Lung (tissue), 12 donors: ENCODE results near the gene RNF149. TPM values are rescaled to one million over a fixed set of nuclear protein-coding genes. Genes with fewer than 3 reads are reported as not detected.

Experiments used
- ATAC-seq: fragments of 200-7000 bp; cut with Tn5 transposase; one replicate; pipeline ENCODE4 v1.9.1; 2020; ENCODE audit warnings: moderate number of reproducible peaks; ENCODE audit not compliant: insufficient read depth, low FRiP score
- DNase-seq, 3 donors: peaks; one replicate each; pipeline ENCODE4 v3.0.0-alpha.2; 2013 to 2017
- H3K27ac ChIP-seq, 2 donors: one replicate each; pipeline ENCODE4 v1.5.1; 2013; ENCODE audit warnings: mild to moderate bottlenecking in 2 of 2, moderate library complexity in 2 of 2, control low read depth in 1 of 2, inconsistent platforms in 1 of 2, low read depth in 1 of 2, low read length in 1 of 2
- H3K27me3 ChIP-seq, 3 donors: one replicate each; pipeline ENCODE4 v1.5.1; 2013; ENCODE audit warnings: low read length in 2 of 3; ENCODE audit not compliant: control insufficient read depth in 3 of 3, insufficient read depth in 3 of 3
- H3K36me3 ChIP-seq, 4 donors: one replicate each; pipeline ENCODE4 v1.5.1; 2013; ENCODE audit warnings: low read length in 4 of 4, mild to moderate bottlenecking in 1 of 4, moderate library complexity in 1 of 4; ENCODE audit not compliant: control insufficient read depth in 4 of 4, insufficient read depth in 4 of 4
- H3K4me1 ChIP-seq, 5 donors: one replicate each; pipeline ENCODE4 v1.5.1; 2013; ENCODE audit warnings: low read length in 5 of 5, mild to moderate bottlenecking in 2 of 5, moderate library complexity in 1 of 5; ENCODE audit not compliant: control insufficient read depth in 5 of 5, insufficient read depth in 5 of 5
- H3K4me3 ChIP-seq: one replicate; pipeline ENCODE4 v1.5.1; 2013; ENCODE audit warnings: mild to moderate bottlenecking, control low read depth, moderate library complexity
- H3K9ac ChIP-seq, 2 donors: one replicate each; pipeline ENCODE4 v1.5.1; 2013; ENCODE audit warnings: low read length in 2 of 2, control low read depth in 1 of 2; ENCODE audit not compliant: insufficient read depth in 1 of 2
- H3K9me3 ChIP-seq, 4 donors: one replicate each; pipeline ENCODE4 v1.5.1; 2013; ENCODE audit warnings: low read length in 3 of 4, mild to moderate bottlenecking in 1 of 4, moderate library complexity in 1 of 4; ENCODE audit not compliant: control insufficient read depth in 4 of 4, insufficient read depth in 3 of 4
- WGBS, 2 donors: extraction: QIAGEN DNeasy Blood & Tissue Kit; methylation state at CpG; one replicate each; pipeline ENCODE4 v1.1.7; 2013; 5-methylcytosine and 5-hydroxymethylcytosine counted together
- polyA plus RNA-seq, 2 donors: library from polyadenylated mRNA; stranded (reverse); fragments of 200-250 nt; gene quantifications; one replicate each; pipeline ENCODE4 v1.2.1, GENCODE V29; 2013
- total RNA-seq, 2 donors: library from RNA; depleted of rRNA in 1 of 2; stranded (reverse); fragments of >200 nt in 1 of 2; gene quantifications; one replicate each; pipeline ENCODE4 v1.2.1, GENCODE V29; 2014 to 2021
- TF ChIP-seq, protein P1 (sequence below): IDR thresholded peaks from 2 replicates; pipeline ENCODE4 v1.5.1; 2012; ENCODE audit warnings: mild to moderate bottlenecking; ENCODE audit errors: control extremely low read depth, extremely low read depth
- donor health status: control.
- donor health status: control.
- donor health status: Bipolar disorder and iron deficiency.
- donor health status: healthy.
- donor health status: DM: yes; HTN: yes; CAD: no.

Gene RNF149
- total and polyA plus RNA-seq, 4 donors = 46.7 to 106 (median 93.4) TPM

DNA sequence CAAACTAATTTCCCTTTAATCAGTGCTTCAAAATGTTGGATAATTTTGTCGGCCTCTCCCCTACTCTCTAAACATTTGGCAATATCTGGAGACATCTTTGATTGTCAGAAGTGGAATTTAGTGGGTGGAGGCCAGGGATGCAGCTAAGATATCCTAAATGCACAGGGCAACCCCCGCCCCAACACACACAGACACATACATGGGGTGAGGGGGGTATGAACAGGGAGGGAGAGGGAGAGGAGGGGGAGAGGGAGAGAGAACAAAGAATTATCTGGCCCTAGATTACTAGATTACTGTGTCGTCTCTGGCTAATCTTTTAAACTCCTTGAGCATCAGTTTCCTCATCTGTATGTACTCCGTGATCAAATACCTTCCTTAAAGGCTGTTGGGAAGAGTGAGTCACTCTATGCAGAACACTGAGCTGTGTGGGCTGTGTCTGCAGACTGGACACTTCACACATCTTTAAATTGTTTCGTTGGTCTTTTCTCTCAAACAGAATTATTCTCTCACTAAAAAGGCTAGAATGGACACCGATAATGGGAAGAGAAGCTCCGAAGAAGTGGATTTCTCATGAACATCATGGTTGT lies 2.9 kb downstream of the RNF149 start:
- DNase-seq (no peak), ATAC-seq (no peak)
- H3K9me3 ChIP-seq = no peaks in the 10 kb centered on the region
- WGBS, 2 donors = 62 to 72% methylated on average over 7 of the region's 7 CpGs
- no peak overlapping the region for H3K4me3 ChIP-seq
- peaks cover 7 to 25% (median 16%) of the 10 kb centered on the region in 5 donors for H3K4me1 ChIP-seq
- H3K27ac ChIP-seq = peak overlapping the region in 1 of 2 donors; percentile 24
- no peaks in the 10 kb centered on the region for H3K27me3 ChIP-seq
- no peak overlapping the region for H3K9ac ChIP-seq
- peaks cover 0 to 4% (median 2%) of the 10 kb centered on the region in 4 donors for H3K36me3 ChIP-seq
- TF ChIP-seq, protein P1, sequence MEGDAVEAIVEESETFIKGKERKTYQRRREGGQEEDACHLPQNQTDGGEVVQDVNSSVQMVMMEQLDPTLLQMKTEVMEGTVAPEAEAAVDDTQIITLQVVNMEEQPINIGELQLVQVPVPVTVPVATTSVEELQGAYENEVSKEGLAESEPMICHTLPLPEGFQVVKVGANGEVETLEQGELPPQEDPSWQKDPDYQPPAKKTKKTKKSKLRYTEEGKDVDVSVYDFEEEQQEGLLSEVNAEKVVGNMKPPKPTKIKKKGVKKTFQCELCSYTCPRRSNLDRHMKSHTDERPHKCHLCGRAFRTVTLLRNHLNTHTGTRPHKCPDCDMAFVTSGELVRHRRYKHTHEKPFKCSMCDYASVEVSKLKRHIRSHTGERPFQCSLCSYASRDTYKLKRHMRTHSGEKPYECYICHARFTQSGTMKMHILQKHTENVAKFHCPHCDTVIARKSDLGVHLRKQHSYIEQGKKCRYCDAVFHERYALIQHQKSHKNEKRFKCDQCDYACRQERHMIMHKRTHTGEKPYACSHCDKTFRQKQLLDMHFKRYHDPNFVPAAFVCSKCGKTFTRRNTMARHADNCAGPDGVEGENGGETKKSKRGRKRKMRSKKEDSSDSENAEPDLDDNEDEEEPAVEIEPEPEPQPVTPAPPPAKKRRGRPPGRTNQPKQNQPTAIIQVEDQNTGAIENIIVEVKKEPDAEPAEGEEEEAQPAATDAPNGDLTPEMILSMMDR = no peak

- no peaks in the 10 kb centered on the region for H3K9me3 ChIP-seq
- H3K4me3 ChIP-seq = no peak overlapping the region
- DNase-seq = no peak
- H3K27me3 ChIP-seq = no peaks in the 10 kb centered on the region
- no peak overlapping the region for H3K27ac ChIP-seq
- no peak overlapping the region for H3K9ac ChIP-seq
- WGBS, 2 donors = 82 to 95% methylated on average over 4 of the region's 4 CpGs
- peaks cover 0 to 4% (median 2%) of the 10 kb centered on the region in 4 donors for H3K36me3 ChIP-seq
- TF ChIP-seq, protein P1 = no peak
- ATAC-seq = no peak
- peaks cover 7 to 25% (median 19%) of the 10 kb centered on the region in 5 donors for H3K4me1 ChIP-seq
Measured at GRCh38 chr2:101305035-101305434, 3.5 kb downstream of the RNF149 start.

GRCh38 chr2:101303688-101304087 lies 4.8 kb downstream of the RNF149 start:
- Histone ChIP-seq H3K9ac (no peak overlapping the region), H3K36me3 (peaks cover 0 to 4% (median 2%) of the 10 kb centered on the region in 4 donors), H3K4me3 (no peak overlapping the region), H3K9me3 (no peaks in the 10 kb centered on the region), H3K27ac (no peak overlapping the region), H3K27me3 (no peaks in the 10 kb centered on the region), H3K4me1 (peaks cover 7 to 26% (median 15%) of the 10 kb centered on the region in 5 donors)
- DNase-seq = no peak
- no peak for ATAC-seq
- TF ChIP-seq, protein P1 = no peak
- WGBS, 2 donors = 72% methylated on average over 1 of the region's 1 CpG

DNA sequence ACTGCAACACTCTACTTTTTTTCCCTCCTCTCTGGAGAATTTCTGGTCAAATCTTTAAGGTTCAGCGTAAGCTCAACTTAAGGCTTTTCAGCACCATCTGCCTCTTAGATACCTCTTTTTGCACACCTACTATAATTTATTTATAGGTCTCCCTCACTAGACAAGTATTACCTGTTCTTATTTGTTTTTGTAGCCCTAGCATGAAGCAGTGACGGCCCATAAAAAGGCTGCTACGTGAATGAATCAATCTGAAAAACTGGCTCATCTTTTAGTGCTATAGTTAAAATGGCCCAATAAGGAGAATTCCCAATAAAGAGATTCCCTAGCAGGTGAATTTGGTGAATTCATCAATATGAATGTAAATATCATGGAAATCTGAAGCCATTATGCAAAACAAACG lies 6.5 kb downstream of the RNF149 start:
- Histone ChIP-seq H3K4me3 (no peak overlapping the region), H3K27me3 (no peaks in the 10 kb centered on the region), H3K4me1 (peaks cover 7 to 30% (median 13%) of the 10 kb centered on the region in 5 donors), H3K9ac (no peak overlapping the region), H3K36me3 (peaks cover 0 to 4% (median 2%) of the 10 kb centered on the region in 4 donors), H3K9me3 (no peaks in the 10 kb centered on the region), H3K27ac (no peak overlapping the region)
- TF ChIP-seq, protein P1 = no peak
- 78 to 87% methylated on average over 4 of the region's 4 CpGs for WGBS, 2 donors
- ATAC-seq (no peak), DNase-seq (no peak)
